CD4-positive, alpha-beta T cell treated with Interleukin-6 for 4 hours (primary cell): ENCODE data around the gene JMJD6.
"Not testable (repeated sequence)": the region's sequence is repeated elsewhere in the genome, so short reads cannot be mapped to it uniquely, and the experiment has no call there.

ENCODE experiments used
- DNase-seq: peaks from one replicate; pipeline ENCODE4 v3.0.0-alpha.2; 2020; ENCODE audit warnings: mixed read lengths

Gene JMJD6

GRCh38 chr17:76715496-76715830 lies 10.9 kb downstream of the JMJD6 start:
- DNase-seq: no peak

- DNase-seq: peak; percentile 85
Measured at GRCh38 chr17:76714822-76715495, 11.4 kb downstream of the JMJD6 start.

- DNase-seq: no peak
Measured at GRCh38 chr17:76714336-76714735, 12.1 kb downstream of the JMJD6 start.

- no peak for DNase-seq
Measured at GRCh38 chr17:76713765-76714164, 12.6 kb downstream of the JMJD6 start.

GRCh38 chr17:76712321-76712720 lies 14.1 kb downstream of the JMJD6 start:
- not testable (repeated sequence) for DNase-seq

- DNase-seq: peak; percentile 67
Measured at GRCh38 chr17:76710863-76711611, 15.4 kb downstream of the JMJD6 start, which contains the start of gene MXRA7. Gene MXRA7, minus strand, starts transcription at chr17:76710965. Its CDS starts 19 bp downstream, at chr17:76710946.

GRCh38 chr17:76709951-76710862 lies 16.2 kb downstream of the JMJD6 start:
- DNase-seq: peak; percentile 25

GRCh38 chr17:76709077-76709950 lies 17.1 kb downstream of the JMJD6 start:
- no peak for DNase-seq

GRCh38 chr17:76707985-76708807 lies 18.2 kb downstream of the JMJD6 start:
- DNase-seq: no peak

GRCh38 chr17:76706817-76707216 lies 19.6 kb downstream of the JMJD6 start:
- no peak for DNase-seq

- DNase-seq: no peak
Measured at GRCh38 chr17:76704805-76705204, 21.6 kb downstream of the JMJD6 start.

- no peak for DNase-seq
Measured at GRCh38 chr17:76702941-76703637, 23.3 kb downstream of the JMJD6 start.

GRCh38 chr17:76702076-76702475 lies 24.3 kb downstream of the JMJD6 start:
- no peak for DNase-seq

GRCh38 chr17:76701471-76701967 lies 24.9 kb downstream of the JMJD6 start:
- DNase-seq: no peak

GRCh38 chr17:76700617-76701470 lies 25.6 kb downstream of the JMJD6 start:
- DNase-seq: no peak

GRCh38 chr17:76700270-76700616 lies 26.2 kb downstream of the JMJD6 start:
- DNase-seq: no peak

- not testable (repeated sequence) for DNase-seq
Measured at GRCh38 chr17:76698466-76698977, 27.9 kb downstream of the JMJD6 start.

GRCh38 chr17:76697702-76698465 lies 28.5 kb downstream of the JMJD6 start:
- DNase-seq: no peak
